Measurements from ENCODE around the gene NUPR2. TPM values are rescaled to one million over a fixed set of nuclear protein-coding genes. Genes with fewer than 3 reads are reported as not detected.
"Not testable (repeated sequence)": the region's sequence is repeated elsewhere in the genome, so short reads cannot be mapped to it uniquely, and the experiment has no call there.

NUPR2 gene
- total RNA-seq, 1 donor from 2014 or later = not detected

GRCh38 chr7:56087445-56087844 is 28.8 kb downstream of the NUPR2 start:
- DNase-seq (ENCODE audit: extremely low read depth, low read depth, low spot score) = no peak

GRCh38 chr7:56086761-56087160 is 29.5 kb downstream of the NUPR2 start:
- no peak for DNase-seq (ENCODE audit: extremely low read depth, low read depth, low spot score)

GRCh38 chr7:56083150-56083785 is 32.9 kb downstream of the NUPR2 start:
- no peak for DNase-seq (ENCODE audit: extremely low read depth, low read depth, low spot score)

- no peak for DNase-seq (ENCODE audit: extremely low read depth, low read depth, low spot score)
Measured at GRCh38 chr7:56081626-56082340, 34.4 kb downstream of the NUPR2 start.

- DNase-seq (ENCODE audit: extremely low read depth, low read depth, low spot score) = not testable (repeated sequence)
Measured at GRCh38 chr7:56080726-56081435, 35.3 kb downstream of the NUPR2 start.

- DNase-seq (ENCODE audit: extremely low read depth, low read depth, low spot score) = no peak
Measured at GRCh38 chr7:56079450-56080185, 36.6 kb downstream of the NUPR2 start.

- DNase-seq (ENCODE audit: extremely low read depth, low read depth, low spot score) = no peak
Measured at GRCh38 chr7:56078196-56078595, 38.0 kb downstream of the NUPR2 start.

GRCh38 chr7:56077681-56078080 is 38.5 kb downstream of the NUPR2 start:
- no peak for DNase-seq (ENCODE audit: extremely low read depth, low read depth, low spot score)

GRCh38 chr7:56074371-56074791 is 41.8 kb downstream of the NUPR2 start:
- no peak for DNase-seq (ENCODE audit: extremely low read depth, low read depth, low spot score)

GRCh38 chr7:56066376-56066775 is 49.8 kb downstream of the NUPR2 start:
- DNase-seq (ENCODE audit: extremely low read depth, low read depth, low spot score) = not testable (repeated sequence)

Other genes starting within 250 kb of the NUPR2 start
- 2.2 and 8.4 TPM in 2 replicates for gene ZNF713, start 229.0 kb downstream of the NUPR2 start, total RNA-seq
- gene MRPS17, start 164.5 kb downstream of the NUPR2 start, total RNA-seq = 8.2 and 10.2 TPM in 2 replicates
- gene NIPSNAP2, start 151.8 kb downstream of the NUPR2 start, total RNA-seq = 52.0 and 58.7 TPM in 2 replicates
- 30.1 and 35.1 TPM in 2 replicates for gene PSPH, start 65.0 kb downstream of the NUPR2 start, total RNA-seq
- gene CCT6A, start 64.7 kb downstream of the NUPR2 start, total RNA-seq = 120 and 154 TPM in 2 replicates
- 102 and 108 TPM in 2 replicates for gene SUMF2, start 52.1 kb downstream of the NUPR2 start, total RNA-seq
- 0.10 and 0.35 TPM in 2 replicates for gene PHKG1, start 23.5 kb downstream of the NUPR2 start, total RNA-seq
- gene CHCHD2, start 9.9 kb downstream of the NUPR2 start, total RNA-seq = 395 and 453 TPM in 2 replicates